NCI-H1417 (cell line): ENCODE measurements around the gene MBD4.

Experiments
- DNase-seq, 3 experiments: peaks; one replicate each; lab custom pipeline; 2025; lab: John Stamatoyannopoulos, UW

MBD4 gene

GRCh38 chr3:129382366-129382765 is 57.4 kb downstream of the MBD4 start:
- DNase-seq: no peak
